CD8-positive, alpha-beta memory T cell (primary cell): ENCODE results near the gene LRRTM4. TPM values are rescaled to one million over a fixed set of nuclear protein-coding genes. Genes with fewer than 3 reads are reported as not detected.

Experiments
- CTCF ChIA-PET: fragments of 350-600 bp; sonication (Branson Sonifier 250); formaldehyde crosslinking; loops from one replicate; lab custom pipeline; 2021; ENCODE audit warnings: antibody characterized with exemption; lab: Charles Lee
- POLR2A ChIA-PET: fragments of 350-600 bp; sonication (Branson Sonifier 250); formaldehyde crosslinking; loops from one replicate; lab custom pipeline; 2021; ENCODE audit warnings: antibody characterized with exemption; lab: Charles Lee
- DNase-seq, 5 donors: peaks; one replicate each; pipeline versions ENCODE4 v3.0.0 to v3.0.0-alpha.2; 2020 to 2022; ENCODE audit warnings: mixed read lengths in 1 of 5
- H3K27ac ChIP-seq: one replicate; pipeline ENCODE4 v1.7.0; 2013; ENCODE audit warnings: low read depth, mild to moderate bottlenecking, low read length, moderate library complexity
- H3K27me3 ChIP-seq: 2 replicates; pipeline ENCODE4 v1.7.0; 2013; ENCODE audit warnings: low read length, mild to moderate bottlenecking; ENCODE audit not compliant: insufficient read depth, poor library complexity, severe bottlenecking
- H3K36me3 ChIP-seq: 2 replicates; pipeline ENCODE4 v1.7.0; 2013; ENCODE audit warnings: mild to moderate bottlenecking, low read length, moderate library complexity; ENCODE audit not compliant: insufficient read depth
- H3K4me1 ChIP-seq: 2 replicates; pipeline ENCODE4 v1.7.0; 2013; ENCODE audit warnings: mild to moderate bottlenecking, low read length, moderate library complexity; ENCODE audit not compliant: insufficient read depth
- H3K4me3 ChIP-seq: 2 replicates; pipeline ENCODE4 v1.7.0; 2013; ENCODE audit warnings: mild to moderate bottlenecking, low read length
- H3K9me3 ChIP-seq: 2 replicates; pipeline ENCODE4 v1.7.0; 2013; ENCODE audit warnings: mild to moderate bottlenecking, low read length
- H3K27ac Mint-ChIP-seq, 8 donors: one replicate each; pipeline ENCODE4 v1.8.0; 2020 to 2021; ENCODE audit warnings: mixed read lengths in 8 of 8, mild to moderate bottlenecking in 6 of 8, inconsistent platforms in 3 of 8, moderate library complexity in 3 of 8
- H3K27me3 Mint-ChIP-seq, 2 donors: one replicate each; pipeline ENCODE4 v1.8.0; 2020 to 2021; ENCODE audit warnings: mixed read lengths in 2 of 2, mild to moderate bottlenecking in 1 of 2, moderate library complexity in 1 of 2
- H3K36me3 Mint-ChIP-seq, 3 donors: one replicate each; pipeline ENCODE4 v1.8.0; 2020 to 2021; ENCODE audit warnings: mixed read lengths in 3 of 3, inconsistent platforms in 1 of 3, mild to moderate bottlenecking in 1 of 3
- H3K4me1 Mint-ChIP-seq, 3 donors: one replicate each; pipeline ENCODE4 v1.8.0; 2020 to 2021; ENCODE audit warnings: mixed read lengths in 3 of 3, inconsistent platforms in 1 of 3, mild to moderate bottlenecking in 1 of 3
- H3K4me3 Mint-ChIP-seq, 7 donors: one replicate each; pipeline ENCODE4 v1.8.0; 2020 to 2021; ENCODE audit warnings: mixed read lengths in 7 of 7, mild to moderate bottlenecking in 6 of 7, moderate library complexity in 4 of 7, inconsistent platforms in 2 of 7
- H3K9me3 Mint-ChIP-seq, 5 donors: one replicate each; pipeline ENCODE4 v1.8.0; 2020 to 2022; ENCODE audit warnings: mixed read lengths in 5 of 5, mild to moderate bottlenecking in 3 of 5, moderate library complexity in 2 of 5, inconsistent platforms in 1 of 5
- polyA plus RNA-seq: library from polyadenylated mRNA; unstranded; fragments of 300-500 nt; fragmentation: Illumina TruSeq; gene quantifications from one replicate; pipeline ENCODE4 v1.2.3, GENCODE V29; 2021
- total RNA-seq, 2 experiments: library from RNA; stranded (reverse); gene quantifications; one replicate each; pipeline ENCODE4 v1.2.3, GENCODE V29; 2021

Gene LRRTM4
- total and polyA plus RNA-seq, 3 experiments from 2014 or later = not detected

DNA sequence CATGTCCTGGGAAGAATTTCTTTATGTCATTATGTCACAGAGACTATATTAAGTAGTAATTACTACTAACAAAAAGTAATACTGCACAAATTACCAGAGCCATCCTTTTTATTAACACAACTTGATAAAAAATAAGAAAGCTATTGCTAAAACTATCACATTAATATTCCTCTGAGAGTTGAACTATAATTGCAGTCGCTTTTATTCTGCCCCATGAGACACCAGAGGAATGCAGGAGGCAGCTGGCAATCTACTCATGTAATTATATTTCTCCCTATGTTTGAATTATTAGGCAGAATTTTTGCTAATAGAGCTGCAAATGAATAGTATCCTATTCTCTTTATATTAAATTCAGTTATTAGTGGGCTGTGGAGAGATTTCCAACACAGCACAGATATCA, 220.7 kb downstream of the LRRTM4 start:
- no peak overlapping the region for H3K27ac ChIP-seq
- no peak overlapping the region for H3K4me3 ChIP-seq
- no peaks in the 10 kb centered on the region for H3K27me3 ChIP-seq
- H3K27me3 Mint-ChIP-seq = no peaks in the 10 kb centered on the region
- no peaks in the 10 kb centered on the region for H3K36me3 Mint-ChIP-seq
- POLR2A ChIA-PET = no interaction called here
- H3K27ac Mint-ChIP-seq = no peak overlapping the region
- no peak for DNase-seq
- no peak overlapping the region for H3K4me3 Mint-ChIP-seq
- CTCF ChIA-PET = no interaction called here
- no peaks in the 10 kb centered on the region for H3K36me3 ChIP-seq
- peaks cover 3% of the 10 kb centered on the region for H3K9me3 ChIP-seq
- H3K4me1 Mint-ChIP-seq = no peaks in the 10 kb centered on the region
- H3K4me1 ChIP-seq = no peaks in the 10 kb centered on the region
- H3K9me3 Mint-ChIP-seq = peaks cover 7 to 27% (median 10%) of the 10 kb centered on the region in 5 donors

DNA sequence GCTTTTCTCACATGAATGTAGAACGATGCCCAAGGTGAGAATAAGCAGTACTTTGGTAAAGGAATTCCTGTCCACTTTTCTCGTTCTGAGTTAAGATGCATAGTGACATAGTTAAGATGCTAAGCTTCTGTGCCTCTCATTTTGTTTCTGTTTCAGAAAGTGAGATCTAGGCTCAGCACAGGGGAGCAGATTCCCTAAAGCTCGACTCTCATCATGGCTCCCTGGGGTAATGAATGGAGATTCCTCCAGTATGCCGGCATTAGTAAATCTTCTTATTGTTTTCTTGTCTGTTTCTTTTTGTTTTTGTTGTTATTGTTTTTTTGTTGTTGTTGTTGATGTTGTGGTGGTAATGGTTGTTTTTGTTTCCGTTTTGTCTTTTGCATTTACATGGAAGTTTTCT, 225.4 kb downstream of the LRRTM4 start:
- H3K4me1 ChIP-seq = no peaks in the 10 kb centered on the region
- POLR2A ChIA-PET = no interaction called here
- H3K27ac ChIP-seq = no peak overlapping the region
- Mint-ChIP-seq H3K27me3 (no peaks in the 10 kb centered on the region), H3K27ac (no peak overlapping the region), H3K9me3 (peaks cover 4 to 21% (median 10%) of the 10 kb centered on the region in 5 donors), H3K4me1 (no peaks in the 10 kb centered on the region), H3K4me3 (no peak overlapping the region), H3K36me3 (no peaks in the 10 kb centered on the region)
- H3K27me3 ChIP-seq = no peaks in the 10 kb centered on the region
- DNase-seq = no peak
- no peaks in the 10 kb centered on the region for H3K36me3 ChIP-seq
- H3K4me3 ChIP-seq = no peak overlapping the region
- H3K9me3 ChIP-seq = peaks cover 4% of the 10 kb centered on the region
- CTCF ChIA-PET = no interaction called here

DNA sequence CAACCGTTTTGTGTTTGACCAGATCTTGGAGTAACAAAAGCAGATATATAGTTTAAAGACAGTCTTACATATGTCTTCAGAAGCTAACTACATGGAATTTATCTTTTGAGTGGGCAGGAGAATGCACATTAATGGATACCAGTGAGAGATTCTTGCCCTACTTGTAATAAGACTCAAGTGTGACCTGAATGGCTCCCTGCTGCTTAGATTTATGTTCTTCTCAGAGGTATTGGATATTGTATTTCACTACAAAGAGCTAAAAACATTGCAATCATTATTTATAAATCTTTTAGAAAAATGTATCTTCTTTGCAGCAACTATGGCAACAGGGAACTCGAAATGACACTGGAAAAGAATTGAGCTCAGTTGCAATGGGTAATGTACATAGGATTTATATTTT, 227.7 kb downstream of the LRRTM4 start:
- no peaks in the 10 kb centered on the region for H3K27me3 ChIP-seq
- H3K9me3 Mint-ChIP-seq = peaks cover 3 to 23% (median 14%) of the 10 kb centered on the region in 5 donors
- H3K27me3 Mint-ChIP-seq = no peaks in the 10 kb centered on the region
- no peak overlapping the region for H3K4me3 ChIP-seq
- no peak overlapping the region for H3K4me3 Mint-ChIP-seq
- H3K36me3 Mint-ChIP-seq = no peaks in the 10 kb centered on the region
- H3K27ac Mint-ChIP-seq = no peak overlapping the region
- POLR2A ChIA-PET = no interaction called here
- H3K4me1 ChIP-seq = no peaks in the 10 kb centered on the region
- H3K27ac ChIP-seq = no peak overlapping the region
- H3K4me1 Mint-ChIP-seq = no peaks in the 10 kb centered on the region
- H3K9me3 ChIP-seq = peaks cover 4% of the 10 kb centered on the region
- no peak for DNase-seq
- H3K36me3 ChIP-seq = no peaks in the 10 kb centered on the region
- CTCF ChIA-PET = no interaction called here

DNA sequence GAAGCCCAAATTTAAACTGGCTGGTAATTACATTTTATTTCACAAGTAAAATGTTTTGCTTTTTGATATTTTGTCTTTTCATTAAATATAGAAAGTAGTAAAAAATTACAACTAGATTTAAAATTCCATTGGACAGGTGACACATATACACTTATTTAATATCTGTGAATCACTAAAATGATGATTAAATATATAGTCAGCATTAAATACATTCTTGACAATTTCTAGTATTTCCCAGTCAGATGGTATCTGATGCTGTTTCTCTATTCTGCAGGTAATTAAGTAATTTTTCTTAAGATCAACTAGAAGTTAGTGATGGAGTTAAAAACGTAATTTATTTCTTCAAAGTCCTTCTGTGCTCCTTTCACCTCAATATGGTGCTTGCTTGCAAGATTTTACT, 237.8 kb downstream of the LRRTM4 start:
- Mint-ChIP-seq H3K27me3 (no peaks in the 10 kb centered on the region), H3K4me3 (no peak overlapping the region), H3K9me3 (peaks cover 2 to 42% (median 20%) of the 10 kb centered on the region in 5 donors), H3K27ac (no peak overlapping the region), H3K36me3 (no peaks in the 10 kb centered on the region), H3K4me1 (no peaks in the 10 kb centered on the region)
- no peak for DNase-seq
- H3K27me3 ChIP-seq = no peaks in the 10 kb centered on the region
- H3K4me3 ChIP-seq = no peak overlapping the region
- H3K4me1 ChIP-seq = no peaks in the 10 kb centered on the region
- H3K36me3 ChIP-seq = no peaks in the 10 kb centered on the region
- ChIA-PET POLR2A (no interaction called here), CTCF (no interaction called here)
- no peak overlapping the region for H3K27ac ChIP-seq
- H3K9me3 ChIP-seq = no peaks in the 10 kb centered on the region

DNA sequence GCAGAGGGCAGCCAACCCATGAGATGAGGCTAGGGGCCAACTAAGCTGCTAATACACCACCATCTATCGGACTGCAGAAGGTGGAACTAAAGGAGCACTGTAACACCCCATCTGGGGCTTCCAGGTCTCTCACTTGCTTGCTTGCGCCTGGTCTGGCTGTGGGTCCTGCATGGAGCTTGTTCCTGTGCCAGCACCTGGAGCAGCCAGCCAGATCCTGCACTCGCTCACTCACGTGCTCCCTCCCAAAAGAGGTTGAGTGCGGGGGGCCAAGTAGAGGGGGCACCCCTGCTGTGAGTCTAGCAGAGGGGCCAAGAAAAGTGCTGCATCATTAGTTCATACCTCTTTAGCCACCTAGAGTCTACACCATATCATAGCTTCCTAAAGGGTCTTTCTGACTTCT, 250.9 kb downstream of the LRRTM4 start:
- Mint-ChIP-seq H3K27ac (no peak overlapping the region), H3K36me3 (no peaks in the 10 kb centered on the region), H3K27me3 (no peaks in the 10 kb centered on the region), H3K4me3 (no peak overlapping the region), H3K4me1 (no peaks in the 10 kb centered on the region), H3K9me3 (peaks cover 7 to 47% (median 26%) of the 10 kb centered on the region in 5 donors)
- ChIA-PET CTCF (no interaction called here), POLR2A (no interaction called here)
- no peaks in the 10 kb centered on the region for H3K4me1 ChIP-seq
- no peaks in the 10 kb centered on the region for H3K9me3 ChIP-seq
- H3K27ac ChIP-seq = no peak overlapping the region
- no peak overlapping the region for H3K4me3 ChIP-seq
- no peaks in the 10 kb centered on the region for H3K27me3 ChIP-seq
- no peaks in the 10 kb centered on the region for H3K36me3 ChIP-seq
- DNase-seq = no peak

GRCh38 chr2:77270433-77270832, 251.7 kb downstream of the LRRTM4 start:
- H3K4me3 Mint-ChIP-seq = no peak overlapping the region
- Histone ChIP-seq H3K4me1 (no peaks in the 10 kb centered on the region), H3K36me3 (no peaks in the 10 kb centered on the region), H3K4me3 (no peak overlapping the region), H3K27ac (no peak overlapping the region), H3K9me3 (no peaks in the 10 kb centered on the region), H3K27me3 (no peaks in the 10 kb centered on the region)
- no peak for DNase-seq
- H3K9me3 Mint-ChIP-seq = peaks cover 7 to 54% (median 29%) of the 10 kb centered on the region in 5 donors
- CTCF ChIA-PET = no interaction called here
- no peaks in the 10 kb centered on the region for H3K36me3 Mint-ChIP-seq
- H3K27ac Mint-ChIP-seq = no peak overlapping the region
- POLR2A ChIA-PET = no interaction called here
- no peaks in the 10 kb centered on the region for H3K4me1 Mint-ChIP-seq
- no peaks in the 10 kb centered on the region for H3K27me3 Mint-ChIP-seq

GRCh38 chr2:77268626-77269025, 253.6 kb downstream of the LRRTM4 start:
- CTCF ChIA-PET = no interaction called here
- POLR2A ChIA-PET = no interaction called here
- Histone ChIP-seq H3K27me3 (no peaks in the 10 kb centered on the region), H3K4me1 (no peaks in the 10 kb centered on the region), H3K4me3 (no peak overlapping the region), H3K36me3 (no peaks in the 10 kb centered on the region), H3K27ac (no peak overlapping the region), H3K9me3 (no peaks in the 10 kb centered on the region)
- no peak for DNase-seq
- H3K36me3 Mint-ChIP-seq = no peaks in the 10 kb centered on the region
- H3K4me1 Mint-ChIP-seq = no peaks in the 10 kb centered on the region
- no peak overlapping the region for H3K27ac Mint-ChIP-seq
- H3K4me3 Mint-ChIP-seq = no peak overlapping the region
- peaks cover 7 to 52% (median 31%) of the 10 kb centered on the region in 5 donors for H3K9me3 Mint-ChIP-seq
- H3K27me3 Mint-ChIP-seq = peaks cover 0 to 1% of the 10 kb centered on the region in 2 donors

GRCh38 chr2:77232909-77233425, 289.2 kb downstream of the LRRTM4 start:
- Histone ChIP-seq H3K36me3 (no peaks in the 10 kb centered on the region), H3K4me3 (no peak overlapping the region), H3K4me1 (no peaks in the 10 kb centered on the region), H3K9me3 (no peaks in the 10 kb centered on the region), H3K27ac (no peak overlapping the region), H3K27me3 (no peaks in the 10 kb centered on the region)
- DNase-seq = no peak
- Mint-ChIP-seq H3K36me3 (no peaks in the 10 kb centered on the region), H3K27ac (no peak overlapping the region), H3K4me3 (no peak overlapping the region), H3K9me3 (peaks cover 11 to 33% (median 26%) of the 10 kb centered on the region in 5 donors), H3K27me3 (no peaks in the 10 kb centered on the region), H3K4me1 (no peaks in the 10 kb centered on the region)
- ChIA-PET CTCF (no interaction called here), POLR2A (no interaction called here)

- Mint-ChIP-seq H3K36me3 (no peaks in the 10 kb centered on the region), H3K4me3 (no peak overlapping the region), H3K4me1 (no peaks in the 10 kb centered on the region), H3K27me3 (no peaks in the 10 kb centered on the region), H3K9me3 (peaks cover 5 to 18% (median 10%) of the 10 kb centered on the region in 5 donors), H3K27ac (no peak overlapping the region)
- ChIA-PET POLR2A (no interaction called here), CTCF (no interaction called here)
- Histone ChIP-seq H3K4me1 (no peaks in the 10 kb centered on the region), H3K36me3 (no peaks in the 10 kb centered on the region), H3K9me3 (no peaks in the 10 kb centered on the region), H3K4me3 (no peak overlapping the region), H3K27ac (no peak overlapping the region), H3K27me3 (no peaks in the 10 kb centered on the region)
- DNase-seq = no peak
These were observed 293.8 kb downstream of the LRRTM4 start for GRCh38 chr2:77228391-77228790.
